ENCODE data around the gene HHATL. TPM values are rescaled to one million over a fixed set of nuclear protein-coding genes. Genes with fewer than 3 reads are reported as not detected.

HHATL gene
- total RNA-seq, 4 donors from 2014 or later = 0.23 to 1.2 TPM; not detected in 2

DNA sequence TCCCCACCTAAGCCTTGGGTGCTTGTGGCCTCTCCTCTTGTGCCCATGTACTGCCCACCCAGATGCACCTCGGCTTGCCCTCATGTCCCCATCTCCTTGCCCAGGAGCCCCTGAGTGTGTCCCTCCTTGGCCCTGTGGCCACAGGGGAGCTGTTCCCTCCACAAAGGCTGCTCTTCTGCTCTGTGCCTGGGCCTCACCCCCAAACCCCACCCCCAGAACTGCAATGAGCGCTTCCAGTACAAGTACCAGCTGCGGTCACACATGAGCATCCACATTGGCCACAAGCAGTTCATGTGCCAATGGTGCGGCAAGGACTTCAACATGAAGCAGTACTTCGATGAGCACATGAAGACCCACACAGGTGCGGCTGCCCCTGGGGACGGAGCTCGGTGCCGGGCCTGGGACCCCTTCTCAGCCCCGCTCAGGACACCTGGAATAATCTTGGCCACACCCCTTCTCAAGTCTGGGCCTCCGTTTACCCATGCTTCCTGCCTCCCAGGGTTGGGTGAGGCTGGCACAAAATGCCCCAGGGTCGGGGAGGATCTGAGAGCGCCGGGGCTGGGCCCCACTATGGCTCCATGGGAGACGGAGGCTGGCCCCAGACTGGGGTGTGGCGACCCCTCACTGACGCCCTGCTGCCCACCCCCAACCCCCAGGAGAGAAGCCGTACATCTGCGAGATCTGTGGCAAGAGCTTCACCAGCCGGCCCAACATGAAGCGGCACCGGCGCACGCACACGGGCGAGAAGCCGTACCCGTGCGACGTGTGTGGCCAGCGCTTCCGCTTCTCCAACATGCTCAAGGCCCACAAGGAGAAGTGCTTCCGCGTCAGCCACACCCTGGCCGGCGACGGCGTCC lies 38.8 kb downstream of the HHATL start:
- Histone ChIP-seq H3K4me3 (no peak overlapping the region), H3K4me1 (peaks cover 0 to 52% (median 15%) of the 10 kb centered on the region in 3 donors), H3K27ac (no peak overlapping the region), H3K36me3 (peaks cover 0 to 30% of the 10 kb centered on the region in 2 donors), H3K27me3 (no peaks in the 10 kb centered on the region), H3K9me3 (no peaks in the 10 kb centered on the region)
- no peak for TF ChIP-seq POLR2A (IDR thresholded peaks at IDR 0.05)
- TF ChIP-seq CTCF (IDR thresholded peaks at IDR 0.05) = no peak
- TF ChIP-seq EP300 (IDR thresholded peaks at IDR 0.05) = no peak
- no peak for TF ChIP-seq POLR2AphosphoS5 (IDR thresholded peaks at IDR 0.05)
- no peak for ATAC-seq
- 83 to 100% methylated on average over 1 of the region's 38 CpGs for WGBS, 2 donors (ENCODE audit: low coverage in 1 of 2)

- H3K27me3 ChIP-seq = no peaks in the 10 kb centered on the region
- WGBS, 2 donors (ENCODE audit: low coverage in 1 of 2) = 54 to 55% methylated on average over 2 to 4 of the region's 12 CpGs
- peaks cover 0 to 54% (median 18%) of the 10 kb centered on the region in 3 donors for H3K4me1 ChIP-seq
- H3K36me3 ChIP-seq = peaks cover 0 to 38% of the 10 kb centered on the region in 2 donors
- H3K4me3 ChIP-seq = no peak overlapping the region
- no peak overlapping the region for H3K27ac ChIP-seq
- H3K9me3 ChIP-seq = no peaks in the 10 kb centered on the region
- no peak for TF ChIP-seq EP300 (IDR thresholded peaks at IDR 0.05)
- TF ChIP-seq POLR2A (IDR thresholded peaks at IDR 0.05) = no peak
- TF ChIP-seq CTCF (IDR thresholded peaks at IDR 0.05) = no peak
- TF ChIP-seq POLR2AphosphoS5 (IDR thresholded peaks at IDR 0.05) = no peak
- no peak for ATAC-seq
Observed at GRCh38 chr3:42662813-42663535, 39.6 kb downstream of the HHATL start.

DNA sequence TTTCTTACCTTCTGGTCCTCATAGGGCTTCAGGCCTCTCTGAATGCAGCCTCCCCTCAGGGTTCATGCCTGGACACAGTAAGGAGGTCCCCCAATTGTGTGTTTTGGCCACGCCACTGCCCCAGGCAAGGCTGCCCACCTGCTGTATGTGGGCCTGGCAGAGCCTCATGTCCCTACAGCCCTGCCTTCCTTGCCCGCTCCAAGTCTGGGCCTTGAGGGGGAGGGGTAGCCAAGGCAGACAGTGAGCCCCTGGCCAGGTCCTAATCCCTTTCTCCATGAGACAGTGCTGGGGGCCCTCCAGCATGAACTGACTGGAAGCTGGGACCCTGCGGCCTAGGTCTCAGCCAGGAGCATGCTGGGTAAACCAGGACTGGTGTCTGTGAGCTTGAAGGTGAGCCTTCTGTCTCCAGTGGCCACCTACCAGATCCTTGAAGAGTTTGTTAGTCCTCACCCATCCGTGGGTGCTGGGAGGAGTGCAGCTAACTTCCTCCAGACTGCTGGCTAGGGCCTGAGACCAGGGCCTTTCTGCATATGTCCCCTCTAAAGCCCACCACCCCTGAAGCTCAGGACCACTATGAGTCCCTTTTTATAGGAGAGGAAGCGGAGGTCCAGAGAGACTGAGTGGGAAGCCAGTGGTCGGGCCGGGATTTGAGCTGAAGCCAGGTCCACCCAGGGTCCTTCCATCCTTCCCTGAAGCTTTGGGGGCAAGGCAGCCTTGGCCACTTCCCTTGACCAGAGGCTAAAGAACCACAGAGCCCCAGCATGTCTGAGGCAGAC lies 40.4 kb downstream of the HHATL start:
- Histone ChIP-seq H3K36me3 (peaks cover 0 to 40% of the 10 kb centered on the region in 2 donors), H3K27me3 (no peaks in the 10 kb centered on the region), H3K27ac (no peak overlapping the region), H3K4me1 (peaks cover 0 to 54% (median 15%) of the 10 kb centered on the region in 3 donors), H3K9me3 (no peaks in the 10 kb centered on the region), H3K4me3 (no peak overlapping the region)
- 50% methylated on average over 1 of the region's 7 CpGs; no CpG with 5 or more reads in 1 of the 2 donors for WGBS, 2 donors (ENCODE audit: low coverage in 1 of 2)
- ATAC-seq = no peak
- TF ChIP-seq CTCF (IDR thresholded peaks at IDR 0.05) (no peak), POLR2AphosphoS5 (IDR thresholded peaks at IDR 0.05) (no peak), POLR2A (IDR thresholded peaks at IDR 0.05) (no peak), EP300 (IDR thresholded peaks at IDR 0.05) (no peak)

DNA sequence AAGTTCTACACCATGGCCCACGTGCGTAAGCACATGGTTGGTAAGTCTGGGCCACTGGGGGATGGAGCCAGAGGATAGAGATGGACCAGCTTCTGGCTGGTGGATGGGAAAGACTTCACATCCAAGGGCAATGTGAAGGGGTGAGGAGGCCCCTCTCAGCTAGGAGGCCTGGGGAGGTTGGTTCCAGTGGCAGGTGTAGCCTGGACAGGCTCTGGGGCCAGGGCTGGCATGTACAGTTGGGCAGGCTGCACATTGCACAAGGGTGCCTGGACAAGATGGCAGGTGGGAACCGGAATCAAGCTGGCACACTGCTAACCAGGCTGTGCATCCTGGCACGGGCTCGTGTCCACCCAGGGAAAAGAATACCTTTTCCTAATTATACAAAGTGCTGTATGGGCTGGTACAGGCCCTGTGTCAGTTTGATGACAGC lies 41.0 kb downstream of the HHATL start:
- Histone ChIP-seq H3K4me1 (peaks cover 0 to 54% (median 9%) of the 10 kb centered on the region in 3 donors), H3K27ac (no peak overlapping the region)
- no peak for TF ChIP-seq EP300 (IDR thresholded peaks at IDR 0.05)
- TF ChIP-seq POLR2A (IDR thresholded peaks at IDR 0.05) = no peak
- TF ChIP-seq CTCF (IDR thresholded peaks at IDR 0.05) = no peak
- TF ChIP-seq POLR2AphosphoS5 (IDR thresholded peaks at IDR 0.05) = no peak

More for the DNA sequence above, 41.0 kb downstream of the HHATL start:
- Histone ChIP-seq H3K4me3 (no peak overlapping the region), H3K36me3 (peaks cover 0 to 40% of the 10 kb centered on the region in 2 donors), H3K9me3 (no peaks in the 10 kb centered on the region), H3K27me3 (no peaks in the 10 kb centered on the region)
- ATAC-seq = no peak
- 100% methylated on average over 1 to 2 of the region's 5 CpGs for WGBS, 2 donors (ENCODE audit: low coverage in 1 of 2)
